D721Med (cell line): ENCODE data around the gene CBX3.
"Not testable (repeated sequence)": the region's sequence is repeated elsewhere in the genome, so short reads cannot be mapped to it uniquely, and the experiment has no call there.

Experiments
- DNase-seq: peaks from one replicate; pipeline ENCODE4 v3.0.0; 2011; ENCODE audit warnings: low spot score; ENCODE audit not compliant: insufficient read length
- FAIRE-seq: peaks from 2 replicates; lab custom pipeline; 2011; peaks lifted over from hg19 to GRCh38; lab: Jason Lieb, UNC
- CTCF ChIP-seq: IDR thresholded peaks from 2 replicates; pipeline ENCODE4 v1.5.1; 2012; ENCODE audit warnings: mild to moderate bottlenecking, control low read depth; ENCODE audit not compliant: insufficient read depth; ENCODE audit errors: missing control alignments

Gene CBX3

GRCh38 chr7:26191974-26192479 is 9.5 kb upstream of the CBX3 start:
- FAIRE-seq (no peak), DNase-seq (no peak)
- no peak for TF ChIP-seq CTCF

GRCh38 chr7:26192485-26193087 is 9.0 kb upstream of the CBX3 start:
- DNase-seq (no peak), FAIRE-seq (no peak)
- no peak for TF ChIP-seq CTCF

- FAIRE-seq (no peak), DNase-seq (no peak)
- TF ChIP-seq CTCF = no peak
These were observed 7.9 kb upstream of the CBX3 start for GRCh38 chr7:26193432-26194207.

GRCh38 chr7:26194764-26195163 is 6.8 kb upstream of the CBX3 start:
- DNase-seq, FAIRE-seq: not testable (repeated sequence)

- DNase-seq = no peak
- no peak for FAIRE-seq
- no peak for TF ChIP-seq CTCF
These were observed 6.4 kb upstream of the CBX3 start for GRCh38 chr7:26195182-26195581.

- FAIRE-seq (no peak), DNase-seq (no peak)
- no peak for TF ChIP-seq CTCF
These were observed 5.5 kb upstream of the CBX3 start for GRCh38 chr7:26195867-26196657.
